Fibroblast of upper back skin (primary cell): ENCODE measurements around the gene PCDHA13.
"Not testable (repeated sequence)": the region's sequence is repeated elsewhere in the genome, so short reads cannot be mapped to it uniquely, and the experiment has no call there.

Experiments used
- DNase-seq: peaks from one replicate; pipeline ENCODE4 v3.0.0-alpha.2; 2013

The PCDHA13 gene

DNA sequence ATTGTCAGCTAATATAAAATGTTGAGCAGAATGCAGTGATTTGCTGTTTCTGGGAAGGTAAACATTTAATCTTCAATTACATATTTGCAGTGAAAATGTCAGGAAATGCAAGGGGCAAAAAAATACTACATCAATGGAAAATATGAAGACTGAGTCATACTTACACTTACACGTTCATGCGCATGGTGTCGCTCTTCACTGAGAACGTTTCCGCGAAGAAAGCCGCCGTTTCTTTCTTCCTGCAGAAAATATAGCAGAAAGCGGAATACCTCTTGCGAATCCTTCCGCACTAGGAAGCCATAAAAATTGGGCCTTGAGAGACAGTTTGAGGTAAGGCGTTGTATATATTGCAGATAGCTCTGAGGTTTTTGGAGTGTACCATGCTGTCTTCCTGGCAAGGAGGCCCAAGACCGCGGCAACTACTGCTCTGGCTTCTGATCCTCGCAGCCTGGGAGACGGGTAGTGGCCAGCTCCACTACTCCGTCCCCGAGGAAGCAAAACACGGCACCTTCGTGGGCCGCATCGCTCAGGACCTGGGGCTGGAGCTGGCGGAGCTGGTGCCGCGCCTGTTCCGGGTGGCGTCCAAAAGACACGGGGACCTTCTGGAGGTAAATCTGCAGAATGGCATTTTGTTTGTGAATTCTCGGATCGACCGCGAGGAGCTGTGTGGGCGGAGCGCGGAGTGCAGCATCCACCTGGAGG, at the start of gene PCDHA13:
TSS of gene PCDHA13 (plus strand) at position 236 of the 702 bp plus-strand sequence. CDS start at position 381, 145 bp downstream.
- DNase-seq, result no peak

GRCh38 chr5:140833993-140834392, 47.9 kb upstream of the PCDHA13 start, which contains the start of gene PCDHA7:
TSS of gene PCDHA7 (plus strand) at chr5:140834269. CDS start at chr5:140834384, 115 bp downstream.
- DNase-seq, result peak; percentile 21

GRCh38 chr5:140834439-140835008, 47.4 kb upstream of the PCDHA13 start:
- DNase-seq, result not testable (repeated sequence)

- no peak for DNase-seq
Observed at GRCh38 chr5:140835622-140836510, 46.1 kb upstream of the PCDHA13 start.

DNA sequence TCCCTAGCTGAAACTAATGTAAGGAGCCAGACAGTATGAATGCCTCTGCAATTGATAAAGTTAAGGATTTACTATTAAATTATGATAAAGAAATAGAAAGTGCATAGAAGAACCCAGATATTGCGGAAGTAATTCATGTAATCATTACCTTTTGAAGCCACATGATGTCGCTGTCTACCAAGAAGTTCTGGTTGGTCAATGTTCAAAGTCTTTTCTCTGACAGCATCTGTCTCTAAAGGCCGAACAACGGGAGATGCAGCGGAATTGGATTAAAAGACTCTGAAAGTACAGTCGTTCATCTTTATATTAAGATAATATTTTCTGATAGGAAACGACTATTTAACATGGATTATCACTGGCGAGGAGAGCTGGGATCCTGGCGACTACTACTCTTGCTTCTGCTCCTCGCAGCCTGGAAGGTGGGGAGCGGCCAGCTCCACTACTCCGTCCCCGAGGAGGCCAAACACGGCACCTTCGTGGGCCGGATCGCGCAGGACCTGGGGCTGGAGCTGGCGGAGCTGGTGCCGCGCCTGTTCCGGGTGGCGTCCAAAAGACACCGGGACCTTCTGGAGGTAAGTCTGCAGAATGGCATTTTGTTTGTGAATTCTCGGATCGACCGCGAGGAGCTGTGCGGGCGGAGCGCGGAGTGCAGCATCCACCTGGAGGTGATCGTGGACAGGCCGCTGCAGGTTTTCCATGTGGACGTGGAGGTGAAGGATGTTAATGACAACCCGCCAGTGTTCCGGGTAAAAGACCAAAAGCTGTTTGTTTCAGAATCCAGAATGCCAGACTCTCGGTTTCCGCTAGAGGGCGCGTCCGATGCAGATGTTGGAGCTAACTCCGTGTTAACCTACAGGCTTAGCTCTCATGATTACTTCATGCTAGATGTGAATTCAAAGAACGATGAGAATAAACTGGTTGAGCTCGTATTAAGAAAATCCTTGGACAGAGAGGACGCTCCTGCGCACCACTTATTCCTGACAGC, 40.7 kb upstream of the PCDHA13 start, which contains the start of gene PCDHA8:
TSS of gene PCDHA8 (plus strand) at position 210 of the 985 bp plus-strand sequence. CDS start at position 345, 135 bp downstream.
- DNase-seq, result no peak

GRCh38 chr5:140842798-140843733, 38.9 kb upstream of the PCDHA13 start:
- no peak for DNase-seq

DNA sequence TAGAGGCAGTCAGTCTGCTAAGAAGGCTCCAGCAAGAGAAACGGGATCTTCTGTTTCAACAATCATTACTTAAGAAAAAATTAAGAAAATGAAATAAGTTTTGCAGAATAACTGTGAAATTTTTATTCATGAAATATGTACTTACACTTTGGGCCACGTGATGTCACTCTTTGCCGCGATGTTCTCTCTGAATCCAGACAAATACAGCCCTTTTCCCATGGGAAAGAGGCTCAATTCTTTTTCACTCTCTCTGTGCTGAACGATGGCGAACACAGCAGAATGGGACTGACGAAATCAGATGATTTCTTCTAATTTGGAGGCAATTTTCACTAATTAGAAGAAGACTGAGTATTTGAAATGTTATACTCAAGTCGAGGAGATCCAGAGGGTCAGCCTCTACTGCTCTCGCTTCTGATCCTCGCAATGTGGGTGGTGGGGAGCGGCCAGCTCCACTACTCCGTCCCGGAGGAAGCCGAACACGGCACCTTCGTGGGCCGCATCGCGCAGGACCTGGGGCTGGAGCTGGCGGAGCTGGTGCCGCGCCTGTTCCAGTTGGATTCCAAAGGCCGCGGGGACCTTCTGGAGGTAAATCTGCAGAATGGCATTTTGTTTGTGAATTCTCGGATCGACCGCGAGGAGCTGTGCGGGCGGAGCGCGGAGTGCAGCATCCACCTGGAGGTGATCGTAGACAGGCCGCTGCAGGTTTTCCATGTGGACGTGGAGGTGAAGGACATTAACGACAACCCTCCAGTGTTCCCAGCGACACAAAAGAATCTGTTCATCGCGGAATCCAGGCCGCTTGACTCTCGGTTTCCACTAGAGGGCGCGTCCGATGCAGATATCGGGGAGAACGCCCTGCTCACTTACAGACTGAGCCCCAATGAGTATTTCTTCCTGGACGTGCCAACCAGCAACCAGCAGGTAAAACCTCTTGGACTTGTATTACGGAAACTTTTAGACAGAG, 33.5 kb upstream of the PCDHA13 start, which contains the start of gene PCDHA9:
TSS of gene PCDHA9 (plus strand) at position 244 of the 964 bp plus-strand sequence. CDS start at position 358, 114 bp downstream.
- DNase-seq, result not testable (repeated sequence)

DNA sequence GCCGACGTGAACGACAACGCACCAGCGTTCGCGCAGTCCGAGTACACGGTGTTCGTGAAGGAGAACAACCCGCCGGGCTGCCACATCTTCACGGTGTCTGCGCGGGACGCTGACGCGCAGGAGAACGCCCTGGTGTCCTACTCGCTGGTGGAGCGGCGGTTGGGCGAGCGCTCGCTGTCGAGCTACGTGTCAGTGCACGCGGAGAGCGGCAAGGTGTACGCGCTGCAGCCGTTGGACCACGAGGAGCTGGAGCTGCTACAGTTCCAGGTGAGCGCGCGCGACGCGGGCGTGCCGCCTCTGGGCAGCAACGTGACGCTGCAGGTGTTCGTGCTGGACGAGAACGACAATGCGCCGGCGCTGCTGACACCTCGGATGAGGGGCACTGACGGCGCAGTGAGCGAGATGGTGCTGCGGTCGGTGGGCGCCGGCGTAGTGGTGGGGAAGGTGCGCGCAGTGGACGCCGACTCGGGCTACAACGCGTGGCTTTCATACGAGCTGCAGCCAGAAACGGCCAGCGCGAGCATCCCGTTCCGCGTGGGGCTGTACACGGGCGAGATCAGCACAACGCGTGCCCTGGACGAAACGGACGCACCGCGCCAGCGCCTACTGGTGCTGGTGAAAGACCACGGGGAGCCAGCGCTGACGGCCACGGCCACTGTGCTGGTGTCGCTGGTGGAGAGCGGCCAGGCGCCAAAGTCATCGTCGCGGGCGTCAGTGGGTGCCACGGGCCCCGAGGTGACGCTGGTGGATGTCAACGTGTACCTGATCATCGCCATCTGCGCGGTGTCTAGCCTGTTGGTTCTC, 31.9 kb upstream of the PCDHA13 start:
- not testable (repeated sequence) for DNase-seq

- no peak for DNase-seq
Observed at GRCh38 chr5:140855772-140856674, 25.9 kb upstream of the PCDHA13 start, which contains the start of gene PCDHA10. TSS of gene PCDHA10 (plus strand) at chr5:140855897. CDS start at chr5:140856049, 152 bp downstream.

DNA sequence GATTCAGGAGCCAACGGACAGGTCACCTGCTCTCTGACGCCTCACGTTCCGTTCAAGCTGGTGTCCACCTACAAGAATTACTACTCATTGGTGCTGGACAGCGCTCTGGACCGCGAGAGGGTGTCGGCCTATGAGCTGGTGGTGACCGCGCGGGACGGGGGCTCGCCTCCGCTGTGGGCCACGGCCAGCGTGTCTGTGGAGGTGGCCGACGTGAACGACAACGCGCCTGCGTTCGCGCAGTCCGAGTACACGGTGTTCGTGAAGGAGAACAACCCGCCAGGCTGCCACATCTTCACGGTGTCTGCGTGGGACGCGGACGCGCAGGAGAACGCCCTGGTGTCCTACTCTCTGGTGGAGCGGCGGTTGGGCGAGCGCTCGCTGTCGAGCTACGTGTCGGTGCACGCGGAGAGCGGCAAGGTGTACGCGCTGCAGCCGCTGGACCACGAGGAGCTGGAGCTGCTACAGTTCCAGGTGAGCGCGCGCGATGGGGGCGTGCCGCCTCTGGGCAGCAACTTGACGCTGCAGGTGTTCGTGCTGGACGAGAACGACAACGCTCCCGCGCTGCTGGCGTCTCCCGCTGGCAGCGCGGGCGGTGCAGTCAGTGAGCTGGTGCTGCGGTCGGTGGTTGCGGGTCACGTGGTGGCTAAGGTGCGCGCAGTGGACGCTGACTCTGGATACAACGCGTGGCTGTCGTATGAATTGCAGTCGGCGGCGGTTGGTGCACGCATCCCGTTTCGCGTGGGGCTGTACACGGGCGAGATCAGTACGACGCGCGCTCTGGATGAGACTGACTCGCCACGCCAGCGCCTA, 24.5 kb upstream of the PCDHA13 start:
- DNase-seq, result no peak

DNA sequence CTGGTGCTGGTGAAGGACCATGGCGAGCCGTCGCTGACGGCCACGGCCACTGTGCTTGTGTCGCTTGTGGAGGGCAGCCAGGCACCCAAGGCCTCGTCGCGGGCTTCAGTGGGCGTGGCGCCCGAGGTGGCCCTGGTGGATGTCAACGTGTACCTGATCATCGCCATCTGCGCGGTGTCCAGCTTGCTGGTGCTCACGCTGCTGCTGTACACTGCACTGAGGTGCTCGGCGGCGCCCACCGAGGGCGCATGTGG, 24.0 kb upstream of the PCDHA13 start:
- DNase-seq, result no peak

GRCh38 chr5:140862441-140863295, 19.3 kb upstream of the PCDHA13 start:
- no peak for DNase-seq

DNA sequence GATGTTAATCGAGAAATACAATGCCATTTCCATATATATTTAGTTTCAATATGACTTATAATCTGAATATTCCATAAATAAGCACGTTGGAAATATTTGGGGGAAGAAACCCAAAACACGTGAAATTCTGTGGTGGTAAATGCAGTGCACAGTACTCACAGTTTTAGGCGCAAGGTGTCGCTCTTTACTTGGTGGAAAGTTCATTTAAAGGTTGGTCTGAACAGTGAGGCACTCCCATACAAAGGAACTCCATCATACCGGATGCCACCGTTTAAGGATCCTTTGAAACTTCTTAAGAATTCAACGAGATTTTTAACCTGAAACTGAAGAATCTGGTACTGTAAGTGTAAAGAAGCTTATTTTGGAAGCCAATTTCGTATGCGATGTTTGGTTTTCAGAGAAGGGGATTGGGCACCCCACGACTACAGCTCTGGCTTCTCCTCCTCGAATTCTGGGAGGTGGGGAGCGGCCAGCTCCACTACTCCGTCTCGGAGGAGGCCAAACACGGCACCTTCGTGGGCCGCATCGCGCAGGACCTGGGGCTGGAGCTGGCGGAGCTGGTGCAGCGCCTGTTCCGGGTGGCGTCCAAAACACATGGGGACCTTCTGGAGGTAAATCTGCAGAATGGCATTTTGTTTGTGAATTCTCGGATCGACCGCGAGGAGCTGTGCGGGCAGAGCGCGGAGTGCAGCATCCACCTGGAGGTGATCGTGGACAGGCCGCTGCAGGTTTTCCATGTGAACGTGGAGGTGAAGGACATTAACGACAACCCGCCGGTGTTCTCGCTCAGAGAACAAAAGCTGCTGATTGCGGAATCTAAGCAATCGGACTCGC, 13.0 kb upstream of the PCDHA13 start, which contains the start of gene PCDHA11:
TSS of gene PCDHA11 (plus strand) at position 237 of the 834 bp plus-strand sequence. CDS start at position 384, 147 bp downstream.
- DNase-seq, result peak; percentile 3

DNA sequence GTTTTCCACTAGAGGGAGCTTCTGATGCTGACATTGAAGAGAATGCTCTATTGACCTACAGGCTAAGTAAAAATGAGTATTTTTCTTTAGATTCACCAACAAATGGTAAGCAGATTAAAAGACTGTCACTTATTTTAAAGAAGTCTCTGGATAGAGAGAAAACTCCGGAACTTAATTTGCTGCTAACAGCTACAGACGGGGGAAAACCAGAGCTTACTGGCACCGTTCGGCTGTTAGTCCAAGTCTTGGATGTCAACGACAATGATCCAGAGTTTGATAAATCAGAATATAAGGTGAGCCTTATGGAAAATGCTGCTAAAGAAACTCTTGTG, 12.4 kb upstream of the PCDHA13 start:
- no peak for DNase-seq
